ENCODE data around the gene FAM171A1.

GRCh38 chr10:15387021-15387420, 15.9 kb upstream of the FAM171A1 start:
- TF ChIP-seq KDM4B (CRISPR knock-in tag; IDR thresholded peaks at IDR 0.05) (no peak), POLR2A (IDR thresholded peaks at IDR 0.05; ENCODE audit: insufficient read depth in 1 of 2, low read depth in 2 of 2, low read length in 2 of 2) (no peak), CTCF (CRISPR knock-in tag; IDR thresholded peaks at IDR 0.05) (no peak), USF2 (IDR thresholded peaks at IDR 0.05; ENCODE audit: low read depth, low read length) (no peak), USF2 (CRISPR knock-in tag; IDR thresholded peaks at IDR 0.05; ENCODE audit: borderline replicate concordance) (no peak), PBX3 (CRISPR knock-in tag; IDR thresholded peaks at IDR 0.05; ENCODE audit: borderline replicate concordance) (no peak), EZH2 (conservative IDR thresholded peaks at IDR 0.05; ENCODE audit: low read depth, low read length) (no peak), SRSF1 (optimal IDR thresholded peaks at IDR 0.05; ENCODE audit: low read depth, low read length) (no peak), PHB2 (IDR thresholded peaks at IDR 0.05; ENCODE audit: partially characterized antibody) (no peak), ZBTB42 (CRISPR knock-in tag; IDR thresholded peaks at IDR 0.05) (no peak)
- TF ChIP-seq, protein P1, sequence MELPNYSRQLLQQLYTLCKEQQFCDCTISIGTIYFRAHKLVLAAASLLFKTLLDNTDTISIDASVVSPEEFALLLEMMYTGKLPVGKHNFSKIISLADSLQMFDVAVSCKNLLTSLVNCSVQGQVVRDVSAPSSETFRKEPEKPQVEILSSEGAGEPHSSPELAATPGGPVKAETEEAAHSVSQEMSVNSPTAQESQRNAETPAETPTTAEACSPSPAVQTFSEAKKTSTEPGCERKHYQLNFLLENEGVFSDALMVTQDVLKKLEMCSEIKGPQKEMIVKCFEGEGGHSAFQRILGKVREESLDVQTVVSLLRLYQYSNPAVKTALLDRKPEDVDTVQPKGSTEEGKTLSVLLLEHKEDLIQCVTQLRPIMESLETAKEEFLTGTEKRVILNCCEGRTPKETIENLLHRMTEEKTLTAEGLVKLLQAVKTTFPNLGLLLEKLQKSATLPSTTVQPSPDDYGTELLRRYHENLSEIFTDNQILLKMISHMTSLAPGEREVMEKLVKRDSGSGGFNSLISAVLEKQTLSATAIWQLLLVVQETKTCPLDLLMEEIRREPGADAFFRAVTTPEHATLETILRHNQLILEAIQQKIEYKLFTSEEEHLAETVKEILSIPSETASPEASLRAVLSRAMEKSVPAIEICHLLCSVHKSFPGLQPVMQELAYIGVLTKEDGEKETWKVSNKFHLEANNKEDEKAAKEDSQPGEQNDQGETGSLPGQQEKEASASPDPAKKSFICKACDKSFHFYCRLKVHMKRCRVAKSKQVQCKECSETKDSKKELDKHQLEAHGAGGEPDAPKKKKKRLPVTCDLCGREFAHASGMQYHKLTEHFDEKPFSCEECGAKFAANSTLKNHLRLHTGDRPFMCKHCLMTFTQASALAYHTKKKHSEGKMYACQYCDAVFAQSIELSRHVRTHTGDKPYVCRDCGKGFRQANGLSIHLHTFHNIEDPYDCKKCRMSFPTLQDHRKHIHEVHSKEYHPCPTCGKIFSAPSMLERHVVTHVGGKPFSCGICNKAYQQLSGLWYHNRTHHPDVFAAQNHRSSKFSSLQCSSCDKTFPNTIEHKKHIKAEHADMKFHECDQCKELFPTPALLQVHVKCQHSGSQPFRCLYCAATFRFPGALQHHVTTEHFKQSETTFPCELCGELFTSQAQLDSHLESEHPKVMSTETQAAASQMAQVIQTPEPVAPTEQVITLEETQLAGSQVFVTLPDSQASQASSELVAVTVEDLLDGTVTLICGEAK (IDR thresholded peaks at IDR 0.05), result no peak
- TF ChIP-seq, protein P1 (CRISPR knock-in tag; IDR thresholded peaks at IDR 0.05), result no peak
- TF ChIP-seq, protein P2, sequence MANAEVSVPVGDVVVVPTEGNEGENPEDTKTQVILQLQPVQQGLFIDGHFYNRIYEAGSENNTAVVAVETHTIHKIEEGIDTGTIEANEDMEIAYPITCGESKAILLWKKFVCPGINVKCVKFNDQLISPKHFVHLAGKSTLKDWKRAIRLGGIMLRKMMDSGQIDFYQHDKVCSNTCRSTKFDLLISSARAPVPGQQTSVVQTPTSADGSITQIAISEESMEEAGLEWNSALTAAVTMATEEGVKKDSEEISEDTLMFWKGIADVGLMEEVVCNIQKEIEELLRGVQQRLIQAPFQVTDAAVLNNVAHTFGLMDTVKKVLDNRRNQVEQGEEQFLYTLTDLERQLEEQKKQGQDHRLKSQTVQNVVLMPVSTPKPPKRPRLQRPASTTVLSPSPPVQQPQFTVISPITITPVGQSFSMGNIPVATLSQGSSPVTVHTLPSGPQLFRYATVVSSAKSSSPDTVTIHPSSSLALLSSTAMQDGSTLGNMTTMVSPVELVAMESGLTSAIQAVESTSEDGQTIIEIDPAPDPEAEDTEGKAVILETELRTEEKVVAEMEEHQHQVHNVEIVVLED (CRISPR knock-in tag; IDR thresholded peaks at IDR 0.05; ENCODE audit: borderline replicate concordance), result no peak
- TF ChIP-seq, protein P3, sequence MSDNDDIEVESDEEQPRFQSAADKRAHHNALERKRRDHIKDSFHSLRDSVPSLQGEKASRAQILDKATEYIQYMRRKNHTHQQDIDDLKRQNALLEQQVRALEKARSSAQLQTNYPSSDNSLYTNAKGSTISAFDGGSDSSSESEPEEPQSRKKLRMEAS (IDR thresholded peaks at IDR 0.05), result no peak
